A673 (cell line): Measurements from ENCODE around the gene LTB4R2.

Experiments
- EZH2 ChIP-seq: fragments of 200-600 bp; sonication (generic); IDR thresholded peaks from 2 replicates; pipeline ENCODE4 v1.6.1; 2017; ENCODE audit warnings: borderline replicate concordance, low read depth, mild to moderate bottlenecking, mixed read lengths, antibody characterized with exemption, low read length; ENCODE audit not compliant: poor library complexity, severe bottlenecking
- TF ChIP-seq, protein P1 (sequence below): fragments of 300-800, 200-600 bp; sonication (generic); conservative IDR thresholded peaks from 2 replicates; pipeline ENCODE4 v1.5.1; 2017; ENCODE audit warnings: low read depth, mild to moderate bottlenecking, antibody characterized with exemption, low read length, moderate library complexity, mixed read lengths

DNA sequence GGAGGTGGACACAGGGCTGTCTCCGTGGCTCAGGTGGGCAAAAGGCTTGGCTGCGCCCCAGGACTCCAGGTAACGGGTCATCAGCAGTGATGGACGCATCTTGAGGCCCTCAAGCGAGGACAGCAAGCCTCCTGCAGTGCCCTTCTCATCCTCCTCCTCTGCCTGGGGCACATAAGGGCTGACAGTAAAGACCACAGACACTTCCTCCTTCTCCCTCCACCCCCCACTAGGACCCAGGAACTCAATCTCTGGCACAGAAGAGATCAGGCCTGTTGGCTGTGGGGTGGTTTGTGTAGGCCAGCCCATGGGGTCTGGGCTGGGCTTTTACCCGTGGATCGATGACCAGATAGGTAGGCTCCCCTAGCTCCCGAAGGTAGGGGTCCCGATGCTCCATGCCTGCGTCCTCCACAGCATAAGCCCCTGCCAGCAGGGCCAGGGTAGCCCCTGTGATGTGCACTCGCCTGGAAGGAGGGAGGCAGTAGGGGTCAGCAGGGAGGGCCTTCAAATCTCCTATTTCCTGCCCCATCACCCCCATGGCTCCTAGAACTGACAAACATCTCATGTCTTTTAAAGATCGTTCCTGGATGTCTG is 19.2 kb downstream of the LTB4R2 start:
- TF ChIP-seq, protein P1, sequence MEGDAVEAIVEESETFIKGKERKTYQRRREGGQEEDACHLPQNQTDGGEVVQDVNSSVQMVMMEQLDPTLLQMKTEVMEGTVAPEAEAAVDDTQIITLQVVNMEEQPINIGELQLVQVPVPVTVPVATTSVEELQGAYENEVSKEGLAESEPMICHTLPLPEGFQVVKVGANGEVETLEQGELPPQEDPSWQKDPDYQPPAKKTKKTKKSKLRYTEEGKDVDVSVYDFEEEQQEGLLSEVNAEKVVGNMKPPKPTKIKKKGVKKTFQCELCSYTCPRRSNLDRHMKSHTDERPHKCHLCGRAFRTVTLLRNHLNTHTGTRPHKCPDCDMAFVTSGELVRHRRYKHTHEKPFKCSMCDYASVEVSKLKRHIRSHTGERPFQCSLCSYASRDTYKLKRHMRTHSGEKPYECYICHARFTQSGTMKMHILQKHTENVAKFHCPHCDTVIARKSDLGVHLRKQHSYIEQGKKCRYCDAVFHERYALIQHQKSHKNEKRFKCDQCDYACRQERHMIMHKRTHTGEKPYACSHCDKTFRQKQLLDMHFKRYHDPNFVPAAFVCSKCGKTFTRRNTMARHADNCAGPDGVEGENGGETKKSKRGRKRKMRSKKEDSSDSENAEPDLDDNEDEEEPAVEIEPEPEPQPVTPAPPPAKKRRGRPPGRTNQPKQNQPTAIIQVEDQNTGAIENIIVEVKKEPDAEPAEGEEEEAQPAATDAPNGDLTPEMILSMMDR: no peak
- TF ChIP-seq EZH2: no peak
